ENCODE measurements around the gene KCNC3. TPM values are rescaled to one million over a fixed set of nuclear protein-coding genes. Genes with fewer than 3 reads are reported as not detected.

Gene KCNC3
- total RNA-seq, 4 donors from 2014 or later: 0.27 to 0.64 (median 0.49) TPM

GRCh38 chr19:50273821-50274220, 55.4 kb downstream of the KCNC3 start:
- Histone ChIP-seq H3K36me3 (peaks cover 0 to 23% (median 8%) of the 10 kb centered on the region in 4 donors), H3K9me3 (no peaks in the 10 kb centered on the region), H3K4me3 (no peak overlapping the region), H3K27me3 (no peaks in the 10 kb centered on the region), H3K27ac (no peak overlapping the region), H3K4me1 (no peaks in the 10 kb centered on the region)
- DNase-seq: no peak
- 84 to 86% methylated on average over 2 to 7 of the region's 7 CpGs for WGBS, 2 donors (ENCODE audit: low coverage in 1 of 2)
- in situ Hi-C loops (cut with MboI; ENCODE audit: low pct_ligation_motif_present in 1 of 4, low pct_unique_long_range_greater_than_20kb in 1 of 4, low sequenced_read_pairs in 3 of 4): loop anchor here in 1 of 4 donors (25.0 kb wide), 1 partner anchor 112 kb away; the partner anchor contains the start of gene IZUMO2
- intact Hi-C loops (cut with DNase I; ENCODE audit: low total_unique reads): no loop called here
- no peak for TF ChIP-seq POLR2AphosphoS5 (IDR thresholded peaks at IDR 0.05)
- TF ChIP-seq, protein P1, sequence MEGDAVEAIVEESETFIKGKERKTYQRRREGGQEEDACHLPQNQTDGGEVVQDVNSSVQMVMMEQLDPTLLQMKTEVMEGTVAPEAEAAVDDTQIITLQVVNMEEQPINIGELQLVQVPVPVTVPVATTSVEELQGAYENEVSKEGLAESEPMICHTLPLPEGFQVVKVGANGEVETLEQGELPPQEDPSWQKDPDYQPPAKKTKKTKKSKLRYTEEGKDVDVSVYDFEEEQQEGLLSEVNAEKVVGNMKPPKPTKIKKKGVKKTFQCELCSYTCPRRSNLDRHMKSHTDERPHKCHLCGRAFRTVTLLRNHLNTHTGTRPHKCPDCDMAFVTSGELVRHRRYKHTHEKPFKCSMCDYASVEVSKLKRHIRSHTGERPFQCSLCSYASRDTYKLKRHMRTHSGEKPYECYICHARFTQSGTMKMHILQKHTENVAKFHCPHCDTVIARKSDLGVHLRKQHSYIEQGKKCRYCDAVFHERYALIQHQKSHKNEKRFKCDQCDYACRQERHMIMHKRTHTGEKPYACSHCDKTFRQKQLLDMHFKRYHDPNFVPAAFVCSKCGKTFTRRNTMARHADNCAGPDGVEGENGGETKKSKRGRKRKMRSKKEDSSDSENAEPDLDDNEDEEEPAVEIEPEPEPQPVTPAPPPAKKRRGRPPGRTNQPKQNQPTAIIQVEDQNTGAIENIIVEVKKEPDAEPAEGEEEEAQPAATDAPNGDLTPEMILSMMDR (IDR thresholded peaks at IDR 0.05): no peak
- no peak for TF ChIP-seq EP300 (IDR thresholded peaks at IDR 0.05; ENCODE audit: low read depth)
- TF ChIP-seq POLR2A (IDR thresholded peaks at IDR 0.05): no peak

GRCh38 chr19:50272263-50272897, 56.8 kb downstream of the KCNC3 start:
- TF ChIP-seq POLR2AphosphoS5 (IDR thresholded peaks at IDR 0.05) (no peak), POLR2A (IDR thresholded peaks at IDR 0.05) (no peak), EP300 (IDR thresholded peaks at IDR 0.05; ENCODE audit: low read depth) (no peak)
- TF ChIP-seq, protein P1 (IDR thresholded peaks at IDR 0.05): no peak
- in situ Hi-C loops (cut with MboI; ENCODE audit: low pct_ligation_motif_present in 1 of 4, low pct_unique_long_range_greater_than_20kb in 1 of 4, low sequenced_read_pairs in 3 of 4): loop anchor here in 1 of 4 donors (25.0 kb wide), 1 partner anchor 110 kb away; the partner anchor contains the start of gene IZUMO2
- H3K9me3 ChIP-seq: no peaks in the 10 kb centered on the region
- H3K36me3 ChIP-seq: peaks cover 0 to 25% (median 6%) of the 10 kb centered on the region in 4 donors
- H3K4me3 ChIP-seq: no peak overlapping the region
- no peak for DNase-seq
- 80 to 90% methylated on average over 9 to 14 of the region's 14 CpGs for WGBS, 2 donors (ENCODE audit: low coverage in 1 of 2)
- H3K27ac ChIP-seq: no peak overlapping the region
- no peaks in the 10 kb centered on the region for H3K4me1 ChIP-seq
- no peaks in the 10 kb centered on the region for H3K27me3 ChIP-seq
- intact Hi-C loops (cut with DNase I; ENCODE audit: low total_unique reads): no loop called here

DNA sequence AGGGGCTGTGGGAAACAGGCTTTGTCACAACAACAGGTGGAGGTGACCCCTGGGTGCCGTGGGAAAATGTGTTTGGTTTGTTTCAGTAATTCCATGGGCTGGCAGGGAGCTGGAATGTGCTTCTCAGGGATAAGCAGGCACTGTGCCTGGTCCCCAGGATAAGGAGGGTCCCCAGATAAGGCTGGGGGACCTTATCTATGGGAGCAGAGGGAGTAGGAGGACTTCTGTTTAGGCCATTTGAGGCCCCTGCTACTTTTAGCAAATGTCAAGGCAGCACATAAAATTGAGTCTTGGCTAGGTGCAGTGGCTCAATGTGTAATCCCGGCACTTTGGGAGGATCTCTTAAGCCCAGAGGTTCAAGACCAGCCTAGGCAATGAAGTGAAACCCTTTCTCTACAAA, 59.5 kb downstream of the KCNC3 start:
- Histone ChIP-seq H3K4me1 (no peaks in the 10 kb centered on the region), H3K9me3 (no peaks in the 10 kb centered on the region), H3K4me3 (no peak overlapping the region), H3K27ac (no peak overlapping the region), H3K27me3 (no peaks in the 10 kb centered on the region), H3K36me3 (peaks cover 0 to 25% (median 6%) of the 10 kb centered on the region in 4 donors)
- DNase-seq: no peak
- in situ Hi-C loops (cut with MboI; ENCODE audit: low pct_ligation_motif_present in 1 of 4, low pct_unique_long_range_greater_than_20kb in 1 of 4, low sequenced_read_pairs in 3 of 4): loop anchor here in 1 of 4 donors (25.0 kb wide), 1 partner anchor 107 kb away; the partner anchor contains the start of gene IZUMO2
- intact Hi-C loops (cut with DNase I; ENCODE audit: low total_unique reads): no loop called here
- 81% methylated on average over 2 of the region's 2 CpGs; no CpG with 5 or more reads in 1 of the 2 donors for WGBS, 2 donors (ENCODE audit: low coverage in 1 of 2)
- TF ChIP-seq EP300 (IDR thresholded peaks at IDR 0.05; ENCODE audit: low read depth) (no peak), POLR2AphosphoS5 (IDR thresholded peaks at IDR 0.05) (no peak), POLR2A (IDR thresholded peaks at IDR 0.05) (no peak)
- TF ChIP-seq, protein P1 (IDR thresholded peaks at IDR 0.05): no peak

DNA sequence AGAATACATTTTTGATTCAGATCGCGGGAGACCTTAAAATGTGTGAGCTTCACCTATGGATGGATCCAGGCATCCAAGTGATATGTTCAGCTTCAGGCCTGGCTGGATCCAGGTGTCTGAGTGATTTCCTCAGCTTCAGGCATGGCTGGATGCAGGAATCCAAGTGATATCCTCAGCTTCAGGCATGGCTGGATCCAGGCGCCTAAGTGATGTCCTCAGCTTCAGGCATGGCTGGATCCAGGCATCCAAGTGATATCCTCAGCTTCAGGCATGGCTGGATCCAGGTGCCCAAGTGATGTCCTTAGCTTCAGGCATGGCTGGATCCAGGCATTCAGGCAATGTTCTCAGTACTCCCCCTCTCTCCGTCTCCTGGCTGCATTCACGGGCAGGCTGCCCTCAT, 60.7 kb downstream of the KCNC3 start:
- Histone ChIP-seq H3K4me1 (no peaks in the 10 kb centered on the region), H3K27me3 (no peaks in the 10 kb centered on the region), H3K36me3 (peaks cover 0 to 25% (median 6%) of the 10 kb centered on the region in 4 donors), H3K4me3 (no peak overlapping the region), H3K9me3 (no peaks in the 10 kb centered on the region), H3K27ac (no peak overlapping the region)
- intact Hi-C loops (cut with DNase I; ENCODE audit: low total_unique reads) (no loop called here), in situ Hi-C loops (cut with MboI; ENCODE audit: low pct_ligation_motif_present in 1 of 4, low pct_unique_long_range_greater_than_20kb in 1 of 4, low sequenced_read_pairs in 3 of 4) (loop anchor here in 1 of 4 donors (25.0 kb wide), 1 partner anchor 106 kb away; the partner anchor contains the start of gene IZUMO2)
- TF ChIP-seq EP300 (IDR thresholded peaks at IDR 0.05; ENCODE audit: low read depth): no peak
- no peak for TF ChIP-seq POLR2A (IDR thresholded peaks at IDR 0.05)
- TF ChIP-seq, protein P1 (IDR thresholded peaks at IDR 0.05): no peak
- no peak for TF ChIP-seq POLR2AphosphoS5 (IDR thresholded peaks at IDR 0.05)
- no peak for DNase-seq
- WGBS, 2 donors (ENCODE audit: low coverage in 1 of 2): 83 to 93% methylated on average over 4 to 5 of the region's 5 CpGs

All from transverse colon (tissue), 4 donors.